ENCODE results near the gene PDZD2. TPM values are rescaled to one million over a fixed set of nuclear protein-coding genes. Genes with fewer than 3 reads are reported as not detected.

Gene PDZD2
- total and polyA plus RNA-seq, 2 experiments from 2014 or later = 1.7 to 4.0 TPM

- Histone ChIP-seq H3K9me2 (replicated peaks; ENCODE audit: insufficient read depth) (no peaks in the 10 kb centered on the region), H4K20me1 (ENCODE audit: insufficient read depth, poor library complexity, severe bottlenecking) (no peaks in the 10 kb centered on the region), H3K27me3 (no peaks in the 10 kb centered on the region), H3K27ac (peak overlapping the region; percentile 4), H2AFZ (no peak overlapping the region), H3K36me3 (replicated peaks; ENCODE audit: insufficient read depth, low read depth) (no peaks in the 10 kb centered on the region), H3K4me1 (ENCODE audit: insufficient read depth) (peaks cover 18% of the 10 kb centered on the region), H3K4me2 (peak overlapping the region; percentile 14), H3K4me3 (no peak overlapping the region), H3K79me2 (no peaks in the 10 kb centered on the region), H3K9me3 (ENCODE audit: low read depth) (no peaks in the 10 kb centered on the region)
- no peak for TF ChIP-seq EZH2phosphoT487 (IDR thresholded peaks at IDR 0.05; ENCODE audit: low read depth, severe bottlenecking, unreplicated experiment)
- no peak for TF ChIP-seq EZH2 (IDR thresholded peaks at IDR 0.05; ENCODE audit: borderline replicate concordance)
- TF ChIP-seq, protein P1, sequence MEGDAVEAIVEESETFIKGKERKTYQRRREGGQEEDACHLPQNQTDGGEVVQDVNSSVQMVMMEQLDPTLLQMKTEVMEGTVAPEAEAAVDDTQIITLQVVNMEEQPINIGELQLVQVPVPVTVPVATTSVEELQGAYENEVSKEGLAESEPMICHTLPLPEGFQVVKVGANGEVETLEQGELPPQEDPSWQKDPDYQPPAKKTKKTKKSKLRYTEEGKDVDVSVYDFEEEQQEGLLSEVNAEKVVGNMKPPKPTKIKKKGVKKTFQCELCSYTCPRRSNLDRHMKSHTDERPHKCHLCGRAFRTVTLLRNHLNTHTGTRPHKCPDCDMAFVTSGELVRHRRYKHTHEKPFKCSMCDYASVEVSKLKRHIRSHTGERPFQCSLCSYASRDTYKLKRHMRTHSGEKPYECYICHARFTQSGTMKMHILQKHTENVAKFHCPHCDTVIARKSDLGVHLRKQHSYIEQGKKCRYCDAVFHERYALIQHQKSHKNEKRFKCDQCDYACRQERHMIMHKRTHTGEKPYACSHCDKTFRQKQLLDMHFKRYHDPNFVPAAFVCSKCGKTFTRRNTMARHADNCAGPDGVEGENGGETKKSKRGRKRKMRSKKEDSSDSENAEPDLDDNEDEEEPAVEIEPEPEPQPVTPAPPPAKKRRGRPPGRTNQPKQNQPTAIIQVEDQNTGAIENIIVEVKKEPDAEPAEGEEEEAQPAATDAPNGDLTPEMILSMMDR (IDR thresholded peaks at IDR 0.05; ENCODE audit: poor library complexity) = no peak
- DNase-seq (ENCODE audit: low spot score) = no peak
- WGBS (ENCODE audit: low lambda C conversion rate, missing lambda C conversion rate) = 64% methylated on average over 14 of the region's 14 CpGs
These were observed 379.8 kb downstream of the PDZD2 start for GRCh38 chr5:32018476-32019436.

- TF ChIP-seq EZH2 (IDR thresholded peaks at IDR 0.05; ENCODE audit: borderline replicate concordance) (no peak), EZH2phosphoT487 (IDR thresholded peaks at IDR 0.05; ENCODE audit: low read depth, severe bottlenecking, unreplicated experiment) (no peak)
- TF ChIP-seq, protein P1 (IDR thresholded peaks at IDR 0.05; ENCODE audit: poor library complexity) = no peak
- no peaks in the 10 kb centered on the region for H3K9me3 ChIP-seq (ENCODE audit: low read depth)
- no peaks in the 10 kb centered on the region for H4K20me1 ChIP-seq (ENCODE audit: insufficient read depth, poor library complexity, severe bottlenecking)
- H3K79me2 ChIP-seq = no peaks in the 10 kb centered on the region
- no peak overlapping the region for H3K4me2 ChIP-seq
- no peaks in the 10 kb centered on the region for H3K27me3 ChIP-seq
- no peak for DNase-seq (ENCODE audit: low spot score)
- no peaks in the 10 kb centered on the region for H3K9me2 ChIP-seq (replicated peaks; ENCODE audit: insufficient read depth)
- H3K36me3 ChIP-seq (replicated peaks; ENCODE audit: insufficient read depth, low read depth) = no peaks in the 10 kb centered on the region
- no peak overlapping the region for H3K27ac ChIP-seq
- H3K4me3 ChIP-seq = no peak overlapping the region
- WGBS (ENCODE audit: low lambda C conversion rate, missing lambda C conversion rate) = 90% methylated on average over 4 of the region's 4 CpGs
- H2AFZ ChIP-seq = no peak overlapping the region
- H3K4me1 ChIP-seq (ENCODE audit: insufficient read depth) = peaks cover 18% of the 10 kb centered on the region
These were observed 381.3 kb downstream of the PDZD2 start for GRCh38 chr5:32020271-32020670.

DNA sequence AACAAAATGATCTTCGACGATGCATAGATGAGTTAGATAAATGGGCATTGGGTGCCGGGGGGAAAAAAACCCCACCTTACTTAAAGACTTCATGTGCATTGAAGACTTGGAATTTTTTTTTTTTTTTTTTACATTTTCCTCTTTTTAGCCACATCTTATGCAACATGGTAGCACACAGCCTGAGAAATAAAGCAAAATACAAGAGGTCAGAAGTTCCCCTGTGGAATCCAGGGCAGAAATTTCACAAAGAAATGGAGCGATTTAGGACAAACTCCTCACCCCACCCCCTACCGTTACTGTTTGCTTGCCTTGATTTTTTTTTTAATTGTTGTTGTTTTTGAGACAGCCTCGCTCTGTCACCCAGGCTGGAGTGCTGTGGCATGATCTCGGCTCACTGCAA is 382.0 kb downstream of the PDZD2 start:
- no peaks in the 10 kb centered on the region for H3K36me3 ChIP-seq (replicated peaks; ENCODE audit: insufficient read depth, low read depth)
- H3K4me1 ChIP-seq (ENCODE audit: insufficient read depth) = peaks cover 18% of the 10 kb centered on the region
- no peak overlapping the region for H2AFZ ChIP-seq
- no peak overlapping the region for H3K4me3 ChIP-seq
- no peaks in the 10 kb centered on the region for H3K9me2 ChIP-seq (replicated peaks; ENCODE audit: insufficient read depth)
- no peak overlapping the region for H3K4me2 ChIP-seq
- TF ChIP-seq EZH2 (IDR thresholded peaks at IDR 0.05; ENCODE audit: borderline replicate concordance) (no peak), EZH2phosphoT487 (IDR thresholded peaks at IDR 0.05; ENCODE audit: low read depth, severe bottlenecking, unreplicated experiment) (no peak)
- TF ChIP-seq, protein P1 (IDR thresholded peaks at IDR 0.05; ENCODE audit: poor library complexity) = no peak
- no peaks in the 10 kb centered on the region for H4K20me1 ChIP-seq (ENCODE audit: insufficient read depth, poor library complexity, severe bottlenecking)
- DNase-seq (ENCODE audit: low spot score) = no peak
- no peak overlapping the region for H3K27ac ChIP-seq
- 87% methylated on average over 7 of the region's 7 CpGs for WGBS (ENCODE audit: low lambda C conversion rate, missing lambda C conversion rate)
- H3K79me2 ChIP-seq = no peaks in the 10 kb centered on the region
- no peaks in the 10 kb centered on the region for H3K27me3 ChIP-seq
- no peaks in the 10 kb centered on the region for H3K9me3 ChIP-seq (ENCODE audit: low read depth)

Measured in hepatocyte (in vitro differentiated cells).